Stomach (tissue), 9 donors: ENCODE measurements around the gene HLCS. TPM values are rescaled to one million over a fixed set of nuclear protein-coding genes. Genes with fewer than 3 reads are reported as not detected.

ENCODE experiments used
- DNase-seq, 2 donors: peaks; one replicate each; pipeline versions ENCODE4 v3.0.0 to v3.0.0-alpha.2; 2013 to 2019
- H3K27ac ChIP-seq, 5 donors: fragments of 200-600 bp in 4 of 5; sonication (generic) in 4 of 5; one replicate each; pipeline ENCODE4 v1.5.1; 2013 to 2019; ENCODE audit warnings: mild to moderate bottlenecking in 1 of 5, moderate library complexity in 1 of 5
- H3K27me3 ChIP-seq, 3 donors: fragments of 200-600 bp; sonication (generic); one replicate each; pipeline ENCODE4 v1.5.1; 2017 to 2019; ENCODE audit warnings: mixed run types in 1 of 3
- H3K36me3 ChIP-seq, 4 donors: fragments of 200-600 bp; sonication (generic); 1 replicate in 3 of 4; 2 replicates in 1 of 4; pipeline ENCODE4 v1.5.1; 2016 to 2019
- H3K4me1 ChIP-seq, 4 donors: fragments of 200-600 bp; sonication (generic); one replicate each; pipeline ENCODE4 v1.5.1; 2016 to 2019
- H3K4me3 ChIP-seq, 4 donors: fragments of 200-600 bp; sonication (generic) in 3 of 4; one replicate each; pipeline ENCODE4 v1.5.1; 2016 to 2019; ENCODE audit warnings: mild to moderate bottlenecking in 1 of 4
- H3K9me3 ChIP-seq, 4 donors: fragments of 200-600 bp; sonication (generic); one replicate each; pipeline ENCODE4 v1.5.1; 2016 to 2019
- CTCF ChIP-seq, 7 experiments: fragments of 450-650 bp in 4 of 7; fragments of 200-600 bp in 3 of 7; sonication (generic) in 3 of 7; IDR thresholded peaks; one replicate each; pipeline ENCODE4 v1.5.1; 2016 to 2019; ENCODE audit warnings: antibody characterized with exemption in 7 of 7, control low read depth in 2 of 7, mild to moderate bottlenecking in 1 of 7
- EP300 ChIP-seq: sonication (generic); formaldehyde crosslinking; IDR thresholded peaks from one replicate; pipeline ENCODE4 v1.6.1; 2017; ENCODE audit warnings: antibody characterized with exemption
- POLR2A ChIP-seq, 4 donors: fragments of 450-650 bp; IDR thresholded peaks; one replicate each; pipeline ENCODE4 v1.6.1; 2016; ENCODE audit warnings: antibody characterized with exemption in 4 of 4, control low read depth in 2 of 4, mild to moderate bottlenecking in 1 of 4, moderate library complexity in 1 of 4
- POLR2AphosphoS5 ChIP-seq, 3 donors: sonication (generic); formaldehyde crosslinking; IDR thresholded peaks; one replicate each; pipeline ENCODE4 v1.6.1; 2016; ENCODE audit warnings: antibody characterized with exemption in 3 of 3
- WGBS, 5 donors: extraction: QIAGEN DNeasy Blood & Tissue Kit in 3 of 5; methylation state at CpG; one replicate each; pipeline versions ENCODE4 v1.1.5 to v1.1.7; 2013 to 2018; 5-methylcytosine and 5-hydroxymethylcytosine counted together
- intact Hi-C: fragments of 100-400 bp; cut with DNase I; formaldehyde crosslinking; loops from one replicate; pipeline ENCODE4 v1.15.1; 2023; ENCODE audit warnings: low total_unique reads
- polyA plus RNA-seq, 3 donors: library from polyadenylated mRNA; stranded (reverse); fragments of 200-250 nt; gene quantifications; one replicate each; pipeline ENCODE4 v1.2.3, GENCODE V29; 2013
- total RNA-seq, 5 donors: library from RNA; depleted of rRNA; stranded (reverse); fragments of >200 nt; gene quantifications; one replicate each; pipeline versions ENCODE4 v1.1.0 to v1.2.3, GENCODE V29; 2014 to 2016
- donor health status: healthy with polysubstance abuse.
- donor health status: Bipolar disorder and iron deficiency.
- donor health status: healthy.

HLCS gene
- total and polyA plus RNA-seq, 8 donors: 2.3 to 35.1 (median 13.9) TPM

GRCh38 chr21:36761685-36762084, 204.8 kb downstream of the HLCS start:
- Histone ChIP-seq H3K4me3 (no peak overlapping the region), H3K27ac (no peak overlapping the region), H3K4me1 (no peaks in the 10 kb centered on the region), H3K36me3 (peaks cover 0 to 58% (median 13%) of the 10 kb centered on the region in 4 donors), H3K9me3 (no peaks in the 10 kb centered on the region), H3K27me3 (no peaks in the 10 kb centered on the region)
- intact Hi-C loops: no loop called here
- no peak for TF ChIP-seq CTCF (IDR thresholded peaks at IDR 0.05)
- TF ChIP-seq POLR2A (IDR thresholded peaks at IDR 0.05): no peak
- TF ChIP-seq POLR2AphosphoS5 (IDR thresholded peaks at IDR 0.05): no peak
- no peak for TF ChIP-seq EP300
- DNase-seq: no peak
- WGBS, 5 donors: 85 to 96% (median 90%) methylated on average over 11 of the region's 11 CpGs

- intact Hi-C loops: no loop called here
- TF ChIP-seq EP300 (no peak), POLR2A (IDR thresholded peaks at IDR 0.05) (no peak), POLR2AphosphoS5 (IDR thresholded peaks at IDR 0.05) (no peak), CTCF (IDR thresholded peaks at IDR 0.05) (no peak)
- Histone ChIP-seq H3K36me3 (peaks cover 0 to 66% (median 17%) of the 10 kb centered on the region in 4 donors), H3K27me3 (no peaks in the 10 kb centered on the region), H3K4me3 (no peak overlapping the region), H3K4me1 (no peaks in the 10 kb centered on the region), H3K9me3 (no peaks in the 10 kb centered on the region), H3K27ac (no peak overlapping the region)
- DNase-seq: no peak
- WGBS, 5 donors: 79 to 86% (median 81%) methylated on average over 12 of the region's 12 CpGs
Measured at GRCh38 chr21:36759348-36760083, 207.0 kb downstream of the HLCS start.

- Histone ChIP-seq H3K27ac (no peak overlapping the region), H3K4me3 (no peak overlapping the region), H3K36me3 (peaks cover 0 to 63% (median 19%) of the 10 kb centered on the region in 4 donors), H3K9me3 (no peaks in the 10 kb centered on the region), H3K27me3 (no peaks in the 10 kb centered on the region), H3K4me1 (peaks cover 0 to 5% (median 0%) of the 10 kb centered on the region in 4 donors)
- TF ChIP-seq POLR2A (IDR thresholded peaks at IDR 0.05): no peak
- TF ChIP-seq EP300: no peak
- TF ChIP-seq POLR2AphosphoS5 (IDR thresholded peaks at IDR 0.05): no peak
- no peak for TF ChIP-seq CTCF (IDR thresholded peaks at IDR 0.05)
- intact Hi-C loops: no loop called here
- no peak for DNase-seq
- 95 to 98% (median 97%) methylated on average over 6 of the region's 6 CpGs for WGBS, 5 donors
Measured at GRCh38 chr21:36757196-36757595, 209.3 kb downstream of the HLCS start.

GRCh38 chr21:36756527-36756926, 209.9 kb downstream of the HLCS start:
- Histone ChIP-seq H3K9me3 (no peaks in the 10 kb centered on the region), H3K36me3 (peaks cover 0 to 70% (median 19%) of the 10 kb centered on the region in 4 donors), H3K4me3 (no peak overlapping the region), H3K27ac (no peak overlapping the region), H3K27me3 (no peaks in the 10 kb centered on the region), H3K4me1 (peaks cover 0 to 5% (median 0%) of the 10 kb centered on the region in 4 donors)
- intact Hi-C loops: no loop called here
- DNase-seq: peak in 1 of 2 donors; percentile 11
- WGBS, 5 donors: 82 to 88% (median 85%) methylated on average over 7 of the region's 7 CpGs
- TF ChIP-seq POLR2AphosphoS5 (IDR thresholded peaks at IDR 0.05) (no peak), CTCF (IDR thresholded peaks at IDR 0.05) (no peak), EP300 (no peak), POLR2A (IDR thresholded peaks at IDR 0.05) (no peak)
